Esophagus (tissue), 2 donors: Measurements from ENCODE around the gene GATB. TPM values are rescaled to one million over a fixed set of nuclear protein-coding genes. Genes with fewer than 3 reads are reported as not detected.

Experiments used
- H3K27ac ChIP-seq, 2 donors: one replicate each; pipeline ENCODE4 v1.5.1; 2013; ENCODE audit warnings: low read depth in 2 of 2, mild to moderate bottlenecking in 2 of 2, inconsistent platforms in 1 of 2, low read length in 1 of 2, moderate library complexity in 1 of 2
- H3K27me3 ChIP-seq, 2 donors: one replicate each; pipeline ENCODE4 v1.6.1; 2013; ENCODE audit warnings: low read length in 2 of 2, control low read depth in 1 of 2, mild to moderate bottlenecking in 1 of 2; ENCODE audit not compliant: insufficient read depth in 2 of 2, control insufficient read depth in 1 of 2
- H3K36me3 ChIP-seq, 2 donors: one replicate each; pipeline ENCODE4 v1.6.1; 2013; ENCODE audit warnings: low read length in 1 of 2; ENCODE audit not compliant: control insufficient read depth in 2 of 2, insufficient read depth in 2 of 2
- H3K4me1 ChIP-seq, 2 donors: one replicate each; pipeline ENCODE4 v1.6.1; 2013; ENCODE audit warnings: low read length in 1 of 2; ENCODE audit not compliant: control insufficient read depth in 2 of 2, insufficient read depth in 2 of 2
- H3K4me3 ChIP-seq, 2 donors: one replicate each; pipeline ENCODE4 v1.5.1; 2013; ENCODE audit warnings: low read length in 2 of 2, mild to moderate bottlenecking in 2 of 2, low read depth in 1 of 2, moderate library complexity in 1 of 2
- H3K9me3 ChIP-seq, 2 donors: one replicate each; pipeline ENCODE4 v1.6.1; 2013; ENCODE audit warnings: mild to moderate bottlenecking in 2 of 2, low read depth in 1 of 2, low read length in 1 of 2, moderate library complexity in 1 of 2; ENCODE audit not compliant: control insufficient read depth in 2 of 2, insufficient read depth in 1 of 2
- WGBS, 2 donors: extraction: QIAGEN DNeasy Blood & Tissue Kit; methylation state at CpG; one replicate each; pipeline ENCODE4 v1.1.7; 2013; 5-methylcytosine and 5-hydroxymethylcytosine counted together
- polyA plus RNA-seq, 2 donors: library from polyadenylated mRNA; stranded (reverse); fragments of 200-250 nt; gene quantifications; one replicate each; pipeline ENCODE4 v1.2.3, GENCODE V29; 2013
- donor health status: healthy with polysubstance abuse.
- donor health status: Bipolar disorder and iron deficiency.

Gene GATB
- polyA plus RNA-seq, 2 donors, result 18.9 to 29.4 TPM

DNA sequence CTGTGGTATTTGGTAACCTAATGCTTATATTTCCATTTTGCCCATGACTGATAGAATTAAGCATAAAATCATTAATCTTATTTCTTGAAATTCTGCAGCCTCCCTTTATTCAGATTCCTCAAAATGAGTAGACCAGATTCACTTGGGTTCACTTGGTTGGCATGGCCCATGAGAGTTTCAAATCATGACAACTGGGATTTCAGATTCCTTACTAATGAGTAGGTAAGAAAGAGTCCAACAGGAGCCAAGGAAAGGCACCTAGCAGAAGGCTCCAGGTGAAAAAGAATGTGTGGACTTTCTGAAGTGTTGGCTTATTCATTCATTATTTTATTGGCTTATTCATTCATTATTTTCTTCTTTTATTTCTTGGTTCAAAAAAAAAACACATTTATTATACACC lies 27.2 kb upstream of the GATB start:
- no peak overlapping the region for H3K27ac ChIP-seq
- no peaks in the 10 kb centered on the region for H3K4me1 ChIP-seq
- no peaks in the 10 kb centered on the region for H3K9me3 ChIP-seq
- H3K4me3 ChIP-seq, result no peak overlapping the region
- no peaks in the 10 kb centered on the region for H3K36me3 ChIP-seq
- H3K27me3 ChIP-seq, result no peaks in the 10 kb centered on the region

- Histone ChIP-seq H3K36me3 (no peaks in the 10 kb centered on the region), H3K9me3 (no peaks in the 10 kb centered on the region), H3K27ac (no peak overlapping the region), H3K4me3 (no peak overlapping the region), H3K4me1 (no peaks in the 10 kb centered on the region), H3K27me3 (no peaks in the 10 kb centered on the region)
- 92 to 96% methylated on average over 2 of the region's 2 CpGs for WGBS, 2 donors
These were observed 25.3 kb upstream of the GATB start for GRCh38 chr4:151786158-151786495.

DNA sequence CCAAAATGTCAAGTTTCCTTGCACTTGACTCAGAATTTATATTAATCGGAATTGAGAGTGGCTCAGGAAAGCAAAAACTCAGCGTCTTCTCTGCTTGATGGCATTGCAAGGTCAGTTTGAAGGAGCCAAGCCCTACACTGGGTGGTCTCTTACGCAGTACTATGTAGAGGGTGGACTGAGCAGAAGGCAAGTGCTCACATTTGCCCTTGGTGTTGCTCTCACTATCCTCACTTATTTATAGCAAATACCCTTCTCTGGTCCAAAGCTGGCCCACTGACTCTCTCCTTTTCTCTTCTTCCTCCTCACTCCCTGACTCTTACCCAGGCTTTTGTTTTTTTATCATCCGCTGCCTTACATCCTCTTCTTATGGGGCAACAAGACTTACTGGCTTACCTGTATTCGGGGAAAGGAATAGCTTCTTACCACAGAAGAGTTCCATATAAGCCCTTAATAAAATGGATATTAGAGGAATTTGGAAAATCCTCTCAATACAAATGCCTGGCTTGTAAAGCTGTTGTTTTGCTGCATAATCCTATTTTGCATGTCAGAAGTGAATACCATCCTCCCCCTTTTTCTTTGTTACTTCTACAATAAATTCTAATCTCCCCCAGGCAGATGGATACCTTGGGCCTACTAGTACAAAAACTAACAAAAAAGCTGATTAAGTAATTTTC lies 24.8 kb upstream of the GATB start:
- Histone ChIP-seq H3K4me1 (no peaks in the 10 kb centered on the region), H3K27me3 (no peaks in the 10 kb centered on the region), H3K9me3 (no peaks in the 10 kb centered on the region), H3K4me3 (no peak overlapping the region), H3K27ac (no peak overlapping the region), H3K36me3 (no peaks in the 10 kb centered on the region)
- WGBS, 2 donors, result 81 to 82% methylated on average over 5 of the region's 5 CpGs

- WGBS, 2 donors, result 59 to 75% methylated on average over 5 of the region's 5 CpGs
- no peaks in the 10 kb centered on the region for H3K9me3 ChIP-seq
These were observed 23.9 kb upstream of the GATB start for GRCh38 chr4:151784706-151785105.

DNA sequence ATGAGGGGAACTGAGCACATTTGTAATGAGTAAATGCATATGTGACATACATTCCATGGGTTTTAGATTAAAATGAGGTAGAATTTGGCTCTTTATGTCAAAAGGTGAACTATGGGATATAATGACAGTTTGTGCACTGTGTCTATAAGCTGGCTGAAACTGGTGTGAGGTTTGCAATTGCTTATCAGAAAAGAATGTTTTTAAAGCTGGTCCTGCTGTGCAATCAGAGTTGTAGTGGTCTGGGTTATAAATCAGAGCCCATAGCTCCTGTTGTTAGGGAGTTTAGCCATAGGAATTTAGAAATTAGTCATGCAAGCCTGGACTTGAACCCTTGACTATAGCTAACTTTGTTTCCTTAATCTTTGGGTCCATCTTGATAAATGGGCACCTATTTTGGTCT lies 23.1 kb upstream of the GATB start:
- no peaks in the 10 kb centered on the region for H3K36me3 ChIP-seq
- no peak overlapping the region for H3K4me3 ChIP-seq
- no peak overlapping the region for H3K27ac ChIP-seq
- H3K27me3 ChIP-seq, result no peaks in the 10 kb centered on the region
- H3K4me1 ChIP-seq, result no peaks in the 10 kb centered on the region
- no peaks in the 10 kb centered on the region for H3K9me3 ChIP-seq

More at GRCh38 chr4:151784706-151785105, 23.9 kb upstream of the GATB start:
- H3K27me3 ChIP-seq, result no peaks in the 10 kb centered on the region
- H3K4me3 ChIP-seq, result no peak overlapping the region
- no peaks in the 10 kb centered on the region for H3K36me3 ChIP-seq
- no peaks in the 10 kb centered on the region for H3K4me1 ChIP-seq
- H3K27ac ChIP-seq, result no peak overlapping the region

DNA sequence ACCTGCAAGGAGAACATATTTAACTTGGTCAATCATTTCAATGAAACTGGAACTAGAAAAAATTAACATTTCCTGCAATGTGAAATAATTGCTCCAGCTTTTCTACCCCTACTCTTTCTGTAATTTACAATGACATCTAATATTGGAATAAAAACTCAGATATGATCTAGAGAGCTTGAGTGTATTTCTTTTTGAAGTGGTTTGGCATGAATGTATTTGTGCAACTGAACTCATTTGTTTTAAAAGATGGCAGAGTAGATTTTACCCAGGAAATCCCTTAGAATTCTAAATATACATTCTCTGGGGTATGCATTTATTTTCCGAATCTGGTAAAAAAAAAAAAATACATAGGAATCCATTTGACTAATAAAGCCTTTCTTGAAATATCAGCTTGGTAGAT lies 21.5 kb upstream of the GATB start:
- Histone ChIP-seq H3K9me3 (no peaks in the 10 kb centered on the region), H3K27ac (no peak overlapping the region), H3K27me3 (no peaks in the 10 kb centered on the region), H3K4me3 (no peak overlapping the region), H3K36me3 (no peaks in the 10 kb centered on the region), H3K4me1 (no peaks in the 10 kb centered on the region)
- 74 to 79% methylated on average over 1 of the region's 1 CpG for WGBS, 2 donors

DNA sequence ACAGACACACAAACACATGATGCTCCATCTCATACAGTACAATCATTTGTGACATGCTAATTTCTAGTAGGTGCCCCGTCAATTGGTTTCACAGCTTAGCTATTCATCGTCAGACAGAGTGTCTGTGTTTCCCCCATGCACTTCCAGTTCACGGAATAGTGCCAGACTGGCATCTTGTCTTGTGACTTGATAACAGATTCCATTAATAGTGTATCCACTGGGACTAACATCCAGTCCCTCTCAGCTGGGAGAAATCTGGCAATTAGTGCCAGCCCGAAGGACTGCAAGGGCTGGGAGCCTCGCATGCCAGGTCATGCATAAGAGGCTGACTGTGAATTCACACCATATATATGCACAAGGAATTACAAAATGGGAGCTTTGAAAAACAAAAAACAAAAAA lies 20.2 kb upstream of the GATB start:
- WGBS, 2 donors, result 76 to 82% methylated on average over 5 of the region's 5 CpGs
- Histone ChIP-seq H3K36me3 (no peaks in the 10 kb centered on the region), H3K4me3 (no peak overlapping the region), H3K9me3 (no peaks in the 10 kb centered on the region), H3K27me3 (no peaks in the 10 kb centered on the region), H3K27ac (no peak overlapping the region), H3K4me1 (no peaks in the 10 kb centered on the region)

GRCh38 chr4:151777471-151777870 lies 16.7 kb upstream of the GATB start:
- Histone ChIP-seq H3K36me3 (no peaks in the 10 kb centered on the region), H3K4me3 (no peak overlapping the region), H3K4me1 (no peaks in the 10 kb centered on the region), H3K9me3 (no peaks in the 10 kb centered on the region), H3K27me3 (no peaks in the 10 kb centered on the region), H3K27ac (no peak overlapping the region)
- 54 to 56% methylated on average over 1 of the region's 1 CpG for WGBS, 2 donors

- no peaks in the 10 kb centered on the region for H3K9me3 ChIP-seq
- no peaks in the 10 kb centered on the region for H3K4me1 ChIP-seq
- no peak overlapping the region for H3K4me3 ChIP-seq
- no peaks in the 10 kb centered on the region for H3K36me3 ChIP-seq
- no peaks in the 10 kb centered on the region for H3K27me3 ChIP-seq
- H3K27ac ChIP-seq, result no peak overlapping the region
These were observed 13.5 kb upstream of the GATB start for GRCh38 chr4:151774324-151774723.

DNA sequence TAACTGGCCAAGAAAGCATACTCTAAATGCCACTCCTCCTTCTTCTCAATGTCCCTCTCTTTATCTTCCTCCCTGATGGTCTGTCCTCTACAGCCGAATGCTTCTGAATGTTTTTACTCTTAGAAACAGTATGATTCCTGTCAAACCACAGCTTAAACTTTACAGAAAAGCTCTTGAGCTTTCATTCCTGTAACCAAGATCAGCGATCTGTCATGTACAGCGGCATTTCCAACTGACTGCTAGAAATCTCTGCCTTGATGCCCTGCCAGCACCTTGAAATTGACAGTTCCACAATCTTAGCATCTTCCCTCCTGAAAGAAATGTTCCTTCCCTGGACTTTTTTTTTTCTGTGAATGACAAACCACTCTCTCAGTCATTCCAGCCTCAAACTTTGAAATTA lies 11.5 kb upstream of the GATB start:
- WGBS, 2 donors, result 87 to 91% methylated on average over 3 of the region's 3 CpGs
- no peaks in the 10 kb centered on the region for H3K9me3 ChIP-seq
- H3K27ac ChIP-seq, result no peak overlapping the region
- no peak overlapping the region for H3K4me3 ChIP-seq
- no peaks in the 10 kb centered on the region for H3K36me3 ChIP-seq
- H3K27me3 ChIP-seq, result no peaks in the 10 kb centered on the region
- no peaks in the 10 kb centered on the region for H3K4me1 ChIP-seq
